Measurements from ENCODE around the gene PDLIM1.

The PDLIM1 gene

GRCh38 chr10:95273393-95274312, 17.1 kb downstream of the PDLIM1 start:
- TF ChIP-seq, protein P1, sequence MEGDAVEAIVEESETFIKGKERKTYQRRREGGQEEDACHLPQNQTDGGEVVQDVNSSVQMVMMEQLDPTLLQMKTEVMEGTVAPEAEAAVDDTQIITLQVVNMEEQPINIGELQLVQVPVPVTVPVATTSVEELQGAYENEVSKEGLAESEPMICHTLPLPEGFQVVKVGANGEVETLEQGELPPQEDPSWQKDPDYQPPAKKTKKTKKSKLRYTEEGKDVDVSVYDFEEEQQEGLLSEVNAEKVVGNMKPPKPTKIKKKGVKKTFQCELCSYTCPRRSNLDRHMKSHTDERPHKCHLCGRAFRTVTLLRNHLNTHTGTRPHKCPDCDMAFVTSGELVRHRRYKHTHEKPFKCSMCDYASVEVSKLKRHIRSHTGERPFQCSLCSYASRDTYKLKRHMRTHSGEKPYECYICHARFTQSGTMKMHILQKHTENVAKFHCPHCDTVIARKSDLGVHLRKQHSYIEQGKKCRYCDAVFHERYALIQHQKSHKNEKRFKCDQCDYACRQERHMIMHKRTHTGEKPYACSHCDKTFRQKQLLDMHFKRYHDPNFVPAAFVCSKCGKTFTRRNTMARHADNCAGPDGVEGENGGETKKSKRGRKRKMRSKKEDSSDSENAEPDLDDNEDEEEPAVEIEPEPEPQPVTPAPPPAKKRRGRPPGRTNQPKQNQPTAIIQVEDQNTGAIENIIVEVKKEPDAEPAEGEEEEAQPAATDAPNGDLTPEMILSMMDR (IDR thresholded peaks at IDR 0.05; ENCODE audit: extremely low read depth, insufficient read depth, missing control alignments) = no peak
- in situ Hi-C loops (cut with MboI; ENCODE audit: low pct_unique_long_range_greater_than_20kb, low sequenced_read_pairs, unreplicated experiment) = no loop called here
- no peak for DNase-seq (ENCODE audit: low spot score)

DNA sequence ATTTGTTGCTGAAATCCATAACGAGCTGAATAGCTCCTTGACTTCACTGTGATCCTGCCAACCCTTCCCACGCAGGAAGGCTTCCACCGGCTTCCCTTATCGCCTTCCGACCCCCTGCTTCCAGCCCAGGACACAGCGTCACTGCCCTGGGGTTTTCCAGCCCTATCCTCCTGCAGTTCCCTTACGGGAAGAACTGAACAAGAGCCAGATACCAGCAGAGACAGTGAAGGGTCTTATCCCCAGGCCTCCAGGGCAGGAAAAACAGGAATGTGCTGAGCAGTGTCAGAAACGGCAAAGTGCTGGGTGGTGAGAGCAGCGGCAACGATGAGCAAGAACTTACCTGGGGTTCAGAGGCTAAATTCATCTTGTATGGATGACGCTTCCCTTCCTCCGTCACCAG, 22.4 kb downstream of the PDLIM1 start:
- TF ChIP-seq, protein P1 (IDR thresholded peaks at IDR 0.05; ENCODE audit: extremely low read depth, insufficient read depth, missing control alignments) = no peak
- in situ Hi-C loops (cut with MboI; ENCODE audit: low pct_unique_long_range_greater_than_20kb, low sequenced_read_pairs, unreplicated experiment) = no loop called here
- no peak for DNase-seq (ENCODE audit: low spot score)

- DNase-seq (ENCODE audit: low spot score) = no peak
- TF ChIP-seq, protein P1 (IDR thresholded peaks at IDR 0.05; ENCODE audit: extremely low read depth, insufficient read depth, missing control alignments) = no peak
- in situ Hi-C loops (cut with MboI; ENCODE audit: low pct_unique_long_range_greater_than_20kb, low sequenced_read_pairs, unreplicated experiment) = no loop called here
These were observed 23.6 kb downstream of the PDLIM1 start for GRCh38 chr10:95267251-95267650.

GRCh38 chr10:95266674-95267095, 24.1 kb downstream of the PDLIM1 start:
- in situ Hi-C loops (cut with MboI; ENCODE audit: low pct_unique_long_range_greater_than_20kb, low sequenced_read_pairs, unreplicated experiment) = no loop called here
- DNase-seq (ENCODE audit: low spot score) = peak; percentile 77
- TF ChIP-seq, protein P1 (IDR thresholded peaks at IDR 0.05; ENCODE audit: extremely low read depth, insufficient read depth, missing control alignments) = no peak

- TF ChIP-seq, protein P1 (IDR thresholded peaks at IDR 0.05; ENCODE audit: extremely low read depth, insufficient read depth, missing control alignments) = no peak
- DNase-seq (ENCODE audit: low spot score) = no peak
- in situ Hi-C loops (cut with MboI; ENCODE audit: low pct_unique_long_range_greater_than_20kb, low sequenced_read_pairs, unreplicated experiment) = no loop called here
These were observed 25.2 kb downstream of the PDLIM1 start for GRCh38 chr10:95265572-95265971.

DNA sequence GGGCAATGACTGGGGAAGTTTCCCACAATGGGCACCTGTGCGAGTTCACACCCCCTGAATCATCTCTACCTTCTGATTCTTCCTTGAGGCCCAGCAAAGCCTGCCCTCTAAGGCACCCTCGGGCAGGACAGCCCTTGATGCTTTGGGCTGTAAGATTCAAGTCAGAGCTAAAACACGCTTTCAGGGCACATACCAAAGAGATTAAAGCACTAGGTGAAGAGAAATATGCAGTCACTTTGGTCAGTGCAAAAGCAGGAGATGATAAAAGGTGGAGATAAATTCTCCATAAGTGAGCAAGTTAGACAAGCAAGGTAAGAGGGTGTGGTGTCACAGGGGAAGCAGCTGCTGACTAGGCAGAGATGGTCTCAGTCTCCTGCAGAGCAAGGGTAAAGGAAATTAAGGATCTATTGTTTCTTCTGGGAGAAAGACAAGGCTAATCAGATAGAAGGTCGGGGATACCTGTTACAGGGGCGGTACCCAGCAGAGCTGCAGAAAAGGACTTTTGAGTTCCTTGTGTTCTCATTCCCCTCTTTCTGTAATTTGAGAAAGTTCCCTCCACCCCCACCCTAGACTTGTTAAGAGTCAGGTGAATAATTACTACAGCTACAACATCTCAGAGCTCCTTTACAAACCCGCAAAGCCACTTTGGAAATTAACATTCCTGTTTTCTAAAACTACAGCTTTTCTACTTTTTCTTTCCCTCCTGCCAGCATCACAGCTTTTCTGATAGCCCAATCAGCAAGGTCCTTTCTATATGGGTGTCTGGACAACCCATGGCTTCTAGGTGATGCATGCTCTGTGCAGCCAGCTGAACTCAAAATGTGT, 26.4 kb downstream of the PDLIM1 start:
- no peak for DNase-seq (ENCODE audit: low spot score)
- in situ Hi-C loops (cut with MboI; ENCODE audit: low pct_unique_long_range_greater_than_20kb, low sequenced_read_pairs, unreplicated experiment) = no loop called here
- TF ChIP-seq, protein P1 (IDR thresholded peaks at IDR 0.05; ENCODE audit: extremely low read depth, insufficient read depth, missing control alignments) = no peak

All from GM13977 (cell line).